ENCODE measurements around the gene SPTLC2. TPM values are rescaled to one million over a fixed set of nuclear protein-coding genes. Genes with fewer than 3 reads are reported as not detected.

SPTLC2 gene
- total and polyA plus RNA-seq, 2 of the 13 experiments (the other 11 are each of a cell fraction or from before 2014, with no cell fraction given) = 17.4 to 17.5 TPM

DNA sequence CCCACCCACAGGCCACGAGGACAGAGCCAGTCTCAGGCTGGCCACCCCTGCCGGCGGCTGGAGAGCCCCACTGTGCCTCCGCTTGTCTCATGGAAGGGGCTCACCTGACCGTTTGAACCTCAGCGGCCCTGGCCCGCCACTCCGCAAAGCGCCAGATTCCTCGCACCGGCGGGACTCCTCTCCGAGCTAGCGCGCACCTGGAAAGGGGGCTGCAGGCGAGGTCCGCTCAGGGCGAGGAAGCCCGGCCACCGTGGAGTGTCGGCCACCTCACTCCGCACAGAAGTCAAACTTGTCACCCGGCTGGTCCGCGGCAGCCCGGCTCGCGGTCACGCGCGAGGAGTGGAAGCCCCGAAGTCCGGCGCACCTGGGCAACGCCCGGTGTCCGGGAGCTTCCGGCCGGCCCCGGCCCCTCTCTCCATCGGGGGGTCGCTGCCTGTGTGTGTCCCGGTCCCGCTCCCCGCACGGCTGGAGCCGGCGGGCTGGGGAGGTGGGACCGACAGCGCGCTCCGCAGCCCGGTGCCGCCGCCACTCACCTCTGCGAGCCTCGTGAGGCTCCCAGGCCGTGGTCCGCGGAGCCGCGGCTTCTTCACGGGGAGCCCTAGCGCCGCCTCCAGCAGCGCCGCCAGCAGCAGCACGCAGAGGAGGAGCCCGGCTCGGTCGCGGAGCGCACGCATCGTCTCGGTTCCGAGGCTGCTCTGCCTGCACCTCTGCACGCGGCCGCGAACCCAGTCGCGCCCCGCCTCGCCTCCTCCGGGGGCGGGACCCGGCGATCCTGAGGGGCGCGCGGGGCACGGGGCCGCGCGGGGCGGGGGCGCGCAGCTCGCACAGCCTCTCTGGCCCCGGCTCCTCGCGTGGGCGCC lies 118.1 kb downstream of the SPTLC2 start, which contains the start of gene ISM2 (continued):
- TF ChIP-seq, protein P1, sequence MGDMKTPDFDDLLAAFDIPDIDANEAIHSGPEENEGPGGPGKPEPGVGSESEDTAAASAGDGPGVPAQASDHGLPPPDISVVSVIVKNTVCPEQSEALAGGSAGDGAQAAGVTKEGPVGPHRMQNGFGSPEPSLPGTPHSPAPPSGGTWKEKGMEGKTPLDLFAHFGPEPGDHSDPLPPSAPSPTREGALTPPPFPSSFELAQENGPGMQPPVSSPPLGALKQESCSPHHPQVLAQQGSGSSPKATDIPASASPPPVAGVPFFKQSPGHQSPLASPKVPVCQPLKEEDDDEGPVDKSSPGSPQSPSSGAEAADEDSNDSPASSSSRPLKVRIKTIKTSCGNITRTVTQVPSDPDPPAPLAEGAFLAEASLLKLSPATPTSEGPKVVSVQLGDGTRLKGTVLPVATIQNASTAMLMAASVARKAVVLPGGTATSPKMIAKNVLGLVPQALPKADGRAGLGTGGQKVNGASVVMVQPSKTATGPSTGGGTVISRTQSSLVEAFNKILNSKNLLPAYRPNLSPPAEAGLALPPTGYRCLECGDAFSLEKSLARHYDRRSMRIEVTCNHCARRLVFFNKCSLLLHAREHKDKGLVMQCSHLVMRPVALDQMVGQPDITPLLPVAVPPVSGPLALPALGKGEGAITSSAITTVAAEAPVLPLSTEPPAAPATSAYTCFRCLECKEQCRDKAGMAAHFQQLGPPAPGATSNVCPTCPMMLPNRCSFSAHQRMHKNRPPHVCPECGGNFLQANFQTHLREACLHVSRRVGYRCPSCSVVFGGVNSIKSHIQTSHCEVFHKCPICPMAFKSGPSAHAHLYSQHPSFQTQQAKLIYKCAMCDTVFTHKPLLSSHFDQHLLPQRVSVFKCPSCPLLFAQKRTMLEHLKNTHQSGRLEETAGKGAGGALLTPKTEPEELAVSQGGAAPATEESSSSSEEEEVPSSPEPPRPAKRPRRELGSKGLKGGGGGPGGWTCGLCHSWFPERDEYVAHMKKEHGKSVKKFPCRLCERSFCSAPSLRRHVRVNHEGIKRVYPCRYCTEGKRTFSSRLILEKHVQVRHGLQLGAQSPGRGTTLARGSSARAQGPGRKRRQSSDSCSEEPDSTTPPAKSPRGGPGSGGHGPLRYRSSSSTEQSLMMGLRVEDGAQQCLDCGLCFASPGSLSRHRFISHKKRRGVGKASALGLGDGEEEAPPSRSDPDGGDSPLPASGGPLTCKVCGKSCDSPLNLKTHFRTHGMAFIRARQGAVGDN (CRISPR knock-in tag; IDR thresholded peaks at IDR 0.05) = peak; percentile 93
- TF ChIP-seq, protein P2, sequence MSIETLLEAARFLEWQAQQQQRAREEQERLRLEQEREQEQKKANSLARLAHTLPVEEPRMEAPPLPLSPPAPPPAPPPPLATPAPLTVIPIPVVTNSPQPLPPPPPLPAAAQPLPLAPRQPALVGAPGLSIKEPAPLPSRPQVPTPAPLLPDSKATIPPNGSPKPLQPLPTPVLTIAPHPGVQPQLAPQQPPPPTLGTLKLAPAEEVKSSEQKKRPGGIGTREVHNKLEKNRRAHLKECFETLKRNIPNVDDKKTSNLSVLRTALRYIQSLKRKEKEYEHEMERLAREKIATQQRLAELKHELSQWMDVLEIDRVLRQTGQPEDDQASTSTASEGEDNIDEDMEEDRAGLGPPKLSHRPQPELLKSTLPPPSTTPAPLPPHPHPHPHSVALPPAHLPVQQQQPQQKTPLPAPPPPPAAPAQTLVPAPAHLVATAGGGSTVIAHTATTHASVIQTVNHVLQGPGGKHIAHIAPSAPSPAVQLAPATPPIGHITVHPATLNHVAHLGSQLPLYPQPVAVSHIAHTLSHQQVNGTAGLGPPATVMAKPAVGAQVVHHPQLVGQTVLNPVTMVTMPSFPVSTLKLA (IDR thresholded peaks at IDR 0.05) = no peak
- TF ChIP-seq ZNF879 (CRISPR knock-in tag; IDR thresholded peaks at IDR 0.05) (0 out of 2 replicates have a peak, but pooled peaks have one; percentile 75), ZKSCAN1 (IDR thresholded peaks at IDR 0.05; ENCODE audit: low read length) (no peak), TCF12 (IDR thresholded peaks at IDR 0.05) (no peak), TCF12 (CRISPR knock-in tag; IDR thresholded peaks at IDR 0.05) (no peak), ZC3H4 (CRISPR knock-in tag; IDR thresholded peaks at IDR 0.05; ENCODE audit: borderline replicate concordance) (no peak), JARID2 (CRISPR knock-in tag; IDR thresholded peaks at IDR 0.05; ENCODE audit: insufficient replicate concordance) (no peak)
- TF ChIP-seq, protein P3, sequence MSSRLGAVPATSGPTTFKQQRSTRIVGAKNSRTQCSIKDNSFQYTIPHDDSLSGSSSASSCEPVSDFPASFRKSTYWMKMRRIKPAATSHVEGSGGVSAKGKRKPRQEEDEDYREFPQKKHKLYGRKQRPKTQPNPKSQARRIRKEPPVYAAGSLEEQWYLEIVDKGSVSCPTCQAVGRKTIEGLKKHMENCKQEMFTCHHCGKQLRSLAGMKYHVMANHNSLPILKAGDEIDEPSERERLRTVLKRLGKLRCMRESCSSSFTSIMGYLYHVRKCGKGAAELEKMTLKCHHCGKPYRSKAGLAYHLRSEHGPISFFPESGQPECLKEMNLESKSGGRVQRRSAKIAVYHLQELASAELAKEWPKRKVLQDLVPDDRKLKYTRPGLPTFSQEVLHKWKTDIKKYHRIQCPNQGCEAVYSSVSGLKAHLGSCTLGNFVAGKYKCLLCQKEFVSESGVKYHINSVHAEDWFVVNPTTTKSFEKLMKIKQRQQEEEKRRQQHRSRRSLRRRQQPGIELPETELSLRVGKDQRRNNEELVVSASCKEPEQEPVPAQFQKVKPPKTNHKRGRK (CRISPR knock-in tag; IDR thresholded peaks at IDR 0.05) = no peak
- TF ChIP-seq, protein P4, sequence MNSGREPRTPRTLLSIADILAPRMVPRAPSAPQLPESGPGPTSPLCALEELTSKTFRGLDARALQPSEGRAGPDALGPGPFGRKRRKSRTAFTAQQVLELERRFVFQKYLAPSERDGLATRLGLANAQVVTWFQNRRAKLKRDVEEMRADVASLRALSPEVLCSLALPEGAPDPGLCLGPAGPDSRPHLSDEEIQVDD (CRISPR knock-in tag; IDR thresholded peaks at IDR 0.05; ENCODE audit: borderline replicate concordance) = peak; percentile 74; the same call in 1 of the 2 replicates
- TF ChIP-seq, protein P5, sequence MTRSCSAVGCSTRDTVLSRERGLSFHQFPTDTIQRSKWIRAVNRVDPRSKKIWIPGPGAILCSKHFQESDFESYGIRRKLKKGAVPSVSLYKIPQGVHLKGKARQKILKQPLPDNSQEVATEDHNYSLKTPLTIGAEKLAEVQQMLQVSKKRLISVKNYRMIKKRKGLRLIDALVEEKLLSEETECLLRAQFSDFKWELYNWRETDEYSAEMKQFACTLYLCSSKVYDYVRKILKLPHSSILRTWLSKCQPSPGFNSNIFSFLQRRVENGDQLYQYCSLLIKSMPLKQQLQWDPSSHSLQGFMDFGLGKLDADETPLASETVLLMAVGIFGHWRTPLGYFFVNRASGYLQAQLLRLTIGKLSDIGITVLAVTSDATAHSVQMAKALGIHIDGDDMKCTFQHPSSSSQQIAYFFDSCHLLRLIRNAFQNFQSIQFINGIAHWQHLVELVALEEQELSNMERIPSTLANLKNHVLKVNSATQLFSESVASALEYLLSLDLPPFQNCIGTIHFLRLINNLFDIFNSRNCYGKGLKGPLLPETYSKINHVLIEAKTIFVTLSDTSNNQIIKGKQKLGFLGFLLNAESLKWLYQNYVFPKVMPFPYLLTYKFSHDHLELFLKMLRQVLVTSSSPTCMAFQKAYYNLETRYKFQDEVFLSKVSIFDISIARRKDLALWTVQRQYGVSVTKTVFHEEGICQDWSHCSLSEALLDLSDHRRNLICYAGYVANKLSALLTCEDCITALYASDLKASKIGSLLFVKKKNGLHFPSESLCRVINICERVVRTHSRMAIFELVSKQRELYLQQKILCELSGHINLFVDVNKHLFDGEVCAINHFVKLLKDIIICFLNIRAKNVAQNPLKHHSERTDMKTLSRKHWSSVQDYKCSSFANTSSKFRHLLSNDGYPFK (CRISPR knock-in tag; IDR thresholded peaks at IDR 0.05; ENCODE audit: borderline replicate concordance) = no peak
- TF ChIP-seq, protein P6, sequence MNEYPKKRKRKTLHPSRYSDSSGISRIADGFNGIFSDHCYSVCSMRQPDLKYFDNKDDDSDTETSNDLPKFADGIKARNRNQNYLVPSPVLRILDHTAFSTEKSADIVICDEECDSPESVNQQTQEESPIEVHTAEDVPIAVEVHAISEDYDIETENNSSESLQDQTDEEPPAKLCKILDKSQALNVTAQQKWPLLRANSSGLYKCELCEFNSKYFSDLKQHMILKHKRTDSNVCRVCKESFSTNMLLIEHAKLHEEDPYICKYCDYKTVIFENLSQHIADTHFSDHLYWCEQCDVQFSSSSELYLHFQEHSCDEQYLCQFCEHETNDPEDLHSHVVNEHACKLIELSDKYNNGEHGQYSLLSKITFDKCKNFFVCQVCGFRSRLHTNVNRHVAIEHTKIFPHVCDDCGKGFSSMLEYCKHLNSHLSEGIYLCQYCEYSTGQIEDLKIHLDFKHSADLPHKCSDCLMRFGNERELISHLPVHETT (CRISPR knock-in tag; conservative IDR thresholded peaks at IDR 0.05) = no peak
- TF ChIP-seq, protein P7, sequence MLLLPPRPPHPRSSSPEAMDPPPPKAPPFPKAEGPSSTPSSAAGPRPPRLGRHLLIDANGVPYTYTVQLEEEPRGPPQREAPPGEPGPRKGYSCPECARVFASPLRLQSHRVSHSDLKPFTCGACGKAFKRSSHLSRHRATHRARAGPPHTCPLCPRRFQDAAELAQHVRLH (CRISPR knock-in tag; IDR thresholded peaks at IDR 0.05; ENCODE audit: borderline replicate concordance, low read depth) = no peak
